RWPE2 (cell line): ENCODE measurements around the gene DNM1.

Experiments
- ATAC-seq: fragments of 200-7000 bp; cut with Tn5 transposase; 3 replicates; pipeline ENCODE4 v1.9.1; 2021; ENCODE audit warnings: low read depth
- DNase-seq: peaks from one replicate; pipeline ENCODE4 v3.0.0-alpha.2; 2020; ENCODE audit warnings: low spot score
- H3K27ac ChIP-seq: fragments of 450-650 bp; 2 replicates; pipeline ENCODE4 v1.5.1; 2017; ENCODE audit warnings: mild to moderate bottlenecking; ENCODE audit not compliant: poor library complexity, severe bottlenecking
- H3K27me3 ChIP-seq: fragments of 250-450 bp; sonication (Bioruptor Pico); 2 replicates; pipeline ENCODE4 v1.5.1; 2021; ENCODE audit warnings: mild to moderate bottlenecking, moderate library complexity; ENCODE audit not compliant: insufficient read depth, poor library complexity, severe bottlenecking
- H3K36me3 ChIP-seq: fragments of 250-450 bp; sonication (Bioruptor Pico); 2 replicates; pipeline ENCODE4 v1.5.1; 2020; ENCODE audit warnings: low read depth, mild to moderate bottlenecking, moderate library complexity
- H3K4me1 ChIP-seq: fragments of 250-450 bp; sonication (Bioruptor Pico); 2 replicates; pipeline ENCODE4 v1.5.1; 2021; ENCODE audit warnings: mild to moderate bottlenecking, moderate library complexity; ENCODE audit not compliant: insufficient read depth, poor library complexity, severe bottlenecking
- H3K4me3 ChIP-seq: fragments of 250-450 bp; sonication (Bioruptor Pico); 2 replicates; pipeline ENCODE4 v1.5.1; 2021; ENCODE audit warnings: mild to moderate bottlenecking, moderate library complexity; ENCODE audit not compliant: severe bottlenecking
- H3K9me3 ChIP-seq: fragments of 250-450 bp; sonication (Bioruptor Pico); 2 replicates; pipeline ENCODE4 v1.5.1; 2021; ENCODE audit warnings: mild to moderate bottlenecking, moderate library complexity; ENCODE audit not compliant: severe bottlenecking
- CTCF ChIP-seq: fragments of 450-650 bp; IDR thresholded peaks from one replicate; pipeline ENCODE4 v1.5.1; 2017; ENCODE audit warnings: mild to moderate bottlenecking, moderate library complexity; ENCODE audit not compliant: poor library complexity, severe bottlenecking

DNM1 gene

GRCh38 chr9:128204858-128205257, 1.7 kb downstream of the DNM1 start:
- no peak for TF ChIP-seq CTCF
- H3K27me3 ChIP-seq = no peaks in the 10 kb centered on the region
- no peak overlapping the region for H3K4me3 ChIP-seq
- DNase-seq (no peak), ATAC-seq (no peak)
- no peaks in the 10 kb centered on the region for H3K36me3 ChIP-seq
- H3K9me3 ChIP-seq = peaks cover 2% of the 10 kb centered on the region
- no peaks in the 10 kb centered on the region for H3K4me1 ChIP-seq
- no peak overlapping the region for H3K27ac ChIP-seq

- no peak for ATAC-seq
Observed at GRCh38 chr9:128205296-128205944, 2.2 kb downstream of the DNM1 start.

GRCh38 chr9:128206484-128206883, 3.3 kb downstream of the DNM1 start:
- Histone ChIP-seq H3K4me3 (no peak overlapping the region), H3K27ac (no peak overlapping the region), H3K36me3 (no peaks in the 10 kb centered on the region), H3K4me1 (no peaks in the 10 kb centered on the region), H3K27me3 (no peaks in the 10 kb centered on the region), H3K9me3 (peaks cover under 1% of the 10 kb centered on the region)
- no peak for DNase-seq
- TF ChIP-seq CTCF = no peak
- no peak for ATAC-seq

More at GRCh38 chr9:128205296-128205944, 2.2 kb downstream of the DNM1 start:
- Histone ChIP-seq H3K4me1 (no peaks in the 10 kb centered on the region), H3K4me3 (no peak overlapping the region), H3K36me3 (no peaks in the 10 kb centered on the region), H3K9me3 (peaks cover 2% of the 10 kb centered on the region), H3K27me3 (no peaks in the 10 kb centered on the region), H3K27ac (no peak overlapping the region)
- no peak for TF ChIP-seq CTCF
- DNase-seq = no peak

GRCh38 chr9:128206916-128207910, 4.0 kb downstream of the DNM1 start:
- H3K4me1 ChIP-seq = no peaks in the 10 kb centered on the region
- no peaks in the 10 kb centered on the region for H3K36me3 ChIP-seq
- H3K9me3 ChIP-seq = no peaks in the 10 kb centered on the region
- no peaks in the 10 kb centered on the region for H3K27me3 ChIP-seq
- no peak for DNase-seq
- no peak overlapping the region for H3K4me3 ChIP-seq
- ATAC-seq = no peak
- H3K27ac ChIP-seq = no peak overlapping the region
- no peak for TF ChIP-seq CTCF
